Progenitor cell of endocrine pancreas (in vitro differentiated cells): Measurements from ENCODE around the gene PRKAG1. TPM values are rescaled to one million over a fixed set of nuclear protein-coding genes. Genes with fewer than 3 reads are reported as not detected.

Source experiments
- DNase-seq: peaks from one replicate; pipeline ENCODE4 v3.0.0; 2021; ENCODE audit warnings: low spot score; ENCODE audit not compliant: unreplicated experiment
- H3K27ac Mint-ChIP-seq: 2 replicates; pipeline ENCODE4 v1.8.0; 2021; ENCODE audit warnings: mild to moderate bottlenecking, moderate library complexity, mixed read lengths
- H3K27me3 Mint-ChIP-seq: 2 replicates; pipeline ENCODE4 v1.8.0; 2021; ENCODE audit warnings: mixed read lengths
- H3K36me3 Mint-ChIP-seq: 2 replicates; pipeline ENCODE4 v1.8.0; 2022; ENCODE audit warnings: mixed read lengths; ENCODE audit not compliant: insufficient read depth
- H3K4me1 Mint-ChIP-seq: 2 replicates; pipeline ENCODE4 v1.8.0; 2021; ENCODE audit warnings: low read depth, mixed read lengths
- H3K4me3 Mint-ChIP-seq: 2 replicates; pipeline ENCODE4 v1.8.0; 2021; ENCODE audit warnings: low read depth, mild to moderate bottlenecking, moderate library complexity, mixed read lengths
- H3K9me3 Mint-ChIP-seq: 2 replicates; pipeline ENCODE4 v1.8.0; 2021; ENCODE audit warnings: low read depth, mixed read lengths
- CTCF ChIP-seq: fragments of 200-600 bp; sonication (generic); IDR thresholded peaks from one replicate; pipeline ENCODE4 v1.5.0; 2021; ENCODE audit warnings: antibody characterized with exemption, mild to moderate bottlenecking; ENCODE audit not compliant: unreplicated experiment
- total RNA-seq: library from RNA; stranded (reverse); gene quantifications from 2 replicates; pipeline ENCODE4 v1.2.1, GENCODE V29; 2021

PRKAG1 gene
- total RNA-seq, 1 donor from 2014 or later, result 52.7 TPM

GRCh38 chr12:48986720-48987291 lies 31.8 kb downstream of the PRKAG1 start:
- Mint-ChIP-seq H3K4me1 (peaks cover under 1% of the 10 kb centered on the region), H3K36me3 (no peaks in the 10 kb centered on the region), H3K9me3 (no peaks in the 10 kb centered on the region), H3K4me3 (no peak overlapping the region), H3K27ac (no peak overlapping the region), H3K27me3 (peaks cover 81% of the 10 kb centered on the region)
- no peak for DNase-seq
- TF ChIP-seq CTCF, result no peak

- H3K4me1 Mint-ChIP-seq, result peaks cover 6% of the 10 kb centered on the region
- H3K9me3 Mint-ChIP-seq, result no peaks in the 10 kb centered on the region
- no peaks in the 10 kb centered on the region for H3K36me3 Mint-ChIP-seq
- no peak overlapping the region for H3K4me3 Mint-ChIP-seq
- DNase-seq, result no peak
- peaks cover 89% of the 10 kb centered on the region for H3K27me3 Mint-ChIP-seq
- no peak for TF ChIP-seq CTCF
- no peak overlapping the region for H3K27ac Mint-ChIP-seq
These were observed 32.7 kb downstream of the PRKAG1 start for GRCh38 chr12:48985901-48986300.

- peaks cover 89% of the 10 kb centered on the region for H3K27me3 Mint-ChIP-seq
- H3K9me3 Mint-ChIP-seq, result no peaks in the 10 kb centered on the region
- no peak overlapping the region for H3K27ac Mint-ChIP-seq
- peaks cover 9% of the 10 kb centered on the region for H3K4me1 Mint-ChIP-seq
- no peak for DNase-seq
- H3K4me3 Mint-ChIP-seq, result no peak overlapping the region
- H3K36me3 Mint-ChIP-seq, result no peaks in the 10 kb centered on the region
- TF ChIP-seq CTCF, result no peak
These were observed 33.1 kb downstream of the PRKAG1 start for GRCh38 chr12:48985475-48985897.

GRCh38 chr12:48982397-48983080 lies 36.0 kb downstream of the PRKAG1 start:
- peaks cover 15% of the 10 kb centered on the region for H3K4me1 Mint-ChIP-seq
- H3K36me3 Mint-ChIP-seq, result no peaks in the 10 kb centered on the region
- H3K4me3 Mint-ChIP-seq, result peak overlapping the region; percentile 9
- H3K27me3 Mint-ChIP-seq, result peaks cover 93% of the 10 kb centered on the region
- H3K27ac Mint-ChIP-seq, result no peak overlapping the region
- no peak for TF ChIP-seq CTCF
- no peak for DNase-seq
- no peaks in the 10 kb centered on the region for H3K9me3 Mint-ChIP-seq

- Mint-ChIP-seq H3K4me3 (peak overlapping the region; percentile 43), H3K36me3 (no peaks in the 10 kb centered on the region), H3K4me1 (peaks cover 15% of the 10 kb centered on the region), H3K27me3 (peaks cover 93% of the 10 kb centered on the region), H3K9me3 (no peaks in the 10 kb centered on the region), H3K27ac (peak overlapping the region; percentile 57)
- DNase-seq, result no peak
- TF ChIP-seq CTCF, result no peak
These were observed 36.8 kb downstream of the PRKAG1 start for GRCh38 chr12:48981757-48982157.
